ENCODE results near the gene GMPR2.
"Not testable (repeated sequence)": the region's sequence is repeated elsewhere in the genome, so short reads cannot be mapped to it uniquely, and the experiment has no call there.

Gene GMPR2

GRCh38 chr14:24213866-24214662, 18.7 kb upstream of the GMPR2 start:
- H3K9me3 Mint-ChIP-seq, result no peaks in the 10 kb centered on the region
- peak overlapping the region; percentile 92 for H3K4me3 Mint-ChIP-seq
- TF ChIP-seq, protein P1, sequence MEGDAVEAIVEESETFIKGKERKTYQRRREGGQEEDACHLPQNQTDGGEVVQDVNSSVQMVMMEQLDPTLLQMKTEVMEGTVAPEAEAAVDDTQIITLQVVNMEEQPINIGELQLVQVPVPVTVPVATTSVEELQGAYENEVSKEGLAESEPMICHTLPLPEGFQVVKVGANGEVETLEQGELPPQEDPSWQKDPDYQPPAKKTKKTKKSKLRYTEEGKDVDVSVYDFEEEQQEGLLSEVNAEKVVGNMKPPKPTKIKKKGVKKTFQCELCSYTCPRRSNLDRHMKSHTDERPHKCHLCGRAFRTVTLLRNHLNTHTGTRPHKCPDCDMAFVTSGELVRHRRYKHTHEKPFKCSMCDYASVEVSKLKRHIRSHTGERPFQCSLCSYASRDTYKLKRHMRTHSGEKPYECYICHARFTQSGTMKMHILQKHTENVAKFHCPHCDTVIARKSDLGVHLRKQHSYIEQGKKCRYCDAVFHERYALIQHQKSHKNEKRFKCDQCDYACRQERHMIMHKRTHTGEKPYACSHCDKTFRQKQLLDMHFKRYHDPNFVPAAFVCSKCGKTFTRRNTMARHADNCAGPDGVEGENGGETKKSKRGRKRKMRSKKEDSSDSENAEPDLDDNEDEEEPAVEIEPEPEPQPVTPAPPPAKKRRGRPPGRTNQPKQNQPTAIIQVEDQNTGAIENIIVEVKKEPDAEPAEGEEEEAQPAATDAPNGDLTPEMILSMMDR (IDR thresholded peaks at IDR 0.05), result no peak
- H3K27ac Mint-ChIP-seq, result peak overlapping the region; percentile 98
- DNase-seq, result no peak
- no peaks in the 10 kb centered on the region for H3K27me3 Mint-ChIP-seq (ENCODE audit: low read depth, poor library complexity)
- peaks cover 37% of the 10 kb centered on the region for H3K4me1 Mint-ChIP-seq
- H3K36me3 Mint-ChIP-seq (ENCODE audit: low read depth), result peaks cover 31% of the 10 kb centered on the region

GRCh38 chr14:24215495-24216344, 17.0 kb upstream of the GMPR2 start, which contains the start of gene MDP1:
Gene MDP1, minus strand, starts transcription at chr14:24216066. Its CDS starts 111 bp downstream, at chr14:24215955.
- H3K4me3 Mint-ChIP-seq, result peak within 1 kb of the TSS; percentile 92

DNA sequence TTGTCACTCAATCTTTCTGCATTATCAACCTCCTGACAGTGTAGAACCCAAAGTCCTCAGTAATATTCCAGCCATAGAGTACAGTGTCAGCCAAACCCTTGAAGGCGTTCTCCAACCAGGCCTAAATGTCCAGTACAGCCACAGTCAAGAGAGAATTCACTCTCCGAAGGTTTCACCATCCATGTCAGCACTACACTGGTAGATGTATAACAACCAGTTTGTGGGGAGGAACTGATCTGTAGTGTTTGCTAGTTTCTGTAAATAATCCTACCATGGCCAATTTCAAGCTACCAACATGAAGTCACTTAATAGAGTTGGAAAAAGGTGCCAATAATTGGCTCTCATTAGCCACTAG, 16.4 kb upstream of the GMPR2 start:
- Mint-ChIP-seq H3K9me3 (no peaks in the 10 kb centered on the region), H3K27me3 (ENCODE audit: low read depth, poor library complexity) (no peaks in the 10 kb centered on the region), H3K36me3 (ENCODE audit: low read depth) (peaks cover 15% of the 10 kb centered on the region), H3K27ac (no peak overlapping the region), H3K4me3 (peak overlapping the region; percentile 92), H3K4me1 (peaks cover 37% of the 10 kb centered on the region)
- TF ChIP-seq, protein P1 (IDR thresholded peaks at IDR 0.05), result no peak
- no peak for DNase-seq

More at GRCh38 chr14:24215495-24216344, 17.0 kb upstream of the GMPR2 start, which contains the start of gene MDP1:
- peak within 1 kb of the TSS; percentile 98 for H3K27ac Mint-ChIP-seq
- no peaks in the 10 kb centered on the region for H3K9me3 Mint-ChIP-seq
- H3K4me1 Mint-ChIP-seq, result peaks cover 37% of the 10 kb centered on the region
- H3K36me3 Mint-ChIP-seq (ENCODE audit: low read depth), result peaks cover 17% of the 10 kb centered on the region
- peak; percentile 80 for DNase-seq
- TF ChIP-seq, protein P1 (IDR thresholded peaks at IDR 0.05), result peak; percentile 50
- no peaks in the 10 kb centered on the region for H3K27me3 Mint-ChIP-seq (ENCODE audit: low read depth, poor library complexity)

- not testable (repeated sequence) for H3K9me3 Mint-ChIP-seq; H3K4me3 Mint-ChIP-seq; H3K27me3 Mint-ChIP-seq (ENCODE audit: low read depth, poor library complexity); H3K36me3 Mint-ChIP-seq (ENCODE audit: low read depth); H3K27ac Mint-ChIP-seq; DNase-seq
- peaks cover 37% of the 10 kb centered on the region for H3K4me1 Mint-ChIP-seq
Observed at GRCh38 chr14:24216876-24217275, 15.9 kb upstream of the GMPR2 start.

DNA sequence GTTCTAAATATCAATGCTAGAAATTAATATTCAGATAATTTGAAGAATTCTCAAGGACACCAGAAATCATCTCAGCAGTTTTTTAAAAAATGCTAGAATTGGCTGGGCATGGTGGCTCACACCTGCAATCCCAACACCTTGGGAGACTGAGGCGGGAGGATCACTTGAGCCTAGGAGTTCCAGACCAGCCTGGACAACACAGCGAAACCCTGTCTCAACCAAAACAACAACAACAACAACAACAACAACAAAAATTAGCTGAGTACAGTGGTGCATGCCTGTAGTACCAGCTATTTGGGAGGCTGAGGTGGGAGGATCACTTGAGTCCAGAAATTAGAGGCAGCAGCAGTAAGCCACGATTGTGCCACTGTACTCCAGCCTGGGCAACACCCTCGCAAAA, 13.6 kb upstream of the GMPR2 start:
- TF ChIP-seq, protein P1 (IDR thresholded peaks at IDR 0.05), result no peak
- DNase-seq, result no peak
- Mint-ChIP-seq H3K4me3 (no peak overlapping the region), H3K27me3 (ENCODE audit: low read depth, poor library complexity) (no peaks in the 10 kb centered on the region), H3K9me3 (no peaks in the 10 kb centered on the region), H3K27ac (no peak overlapping the region), H3K36me3 (ENCODE audit: low read depth) (peaks cover 10% of the 10 kb centered on the region), H3K4me1 (peaks cover 18% of the 10 kb centered on the region)

GRCh38 chr14:24219521-24219920, 13.2 kb upstream of the GMPR2 start:
- TF ChIP-seq, protein P1 (IDR thresholded peaks at IDR 0.05), result no peak
- peaks cover 13% of the 10 kb centered on the region for H3K4me1 Mint-ChIP-seq
- H3K27me3 Mint-ChIP-seq (ENCODE audit: low read depth, poor library complexity), result no peaks in the 10 kb centered on the region
- no peaks in the 10 kb centered on the region for H3K9me3 Mint-ChIP-seq
- peaks cover 13% of the 10 kb centered on the region for H3K36me3 Mint-ChIP-seq (ENCODE audit: low read depth)
- H3K27ac Mint-ChIP-seq, result no peak overlapping the region
- DNase-seq, result no peak
- H3K4me3 Mint-ChIP-seq, result no peak overlapping the region

GRCh38 chr14:24222987-24223386, 9.7 kb upstream of the GMPR2 start:
- DNase-seq; H3K9me3 Mint-ChIP-seq; H3K27me3 Mint-ChIP-seq (ENCODE audit: low read depth, poor library complexity); H3K4me1 Mint-ChIP-seq; H3K27ac Mint-ChIP-seq; H3K4me3 Mint-ChIP-seq: not testable (repeated sequence)
- peaks cover 23% of the 10 kb centered on the region for H3K36me3 Mint-ChIP-seq (ENCODE audit: low read depth)

All from nephron progenitor cell (in vitro differentiated cells).